ENCODE results near the gene ABHD17A. TPM values are rescaled to one million over a fixed set of nuclear protein-coding genes. Genes with fewer than 3 reads are reported as not detected.
"Not testable (repeated sequence)": the region's sequence is repeated elsewhere in the genome, so short reads cannot be mapped to it uniquely, and the experiment has no call there.

ABHD17A gene
- total and polyA plus RNA-seq, 9 of the 15 experiments (the other 6 are each of a cell fraction or from before 2014, with no cell fraction given) = 0.04 to 135 (median 21.8) TPM; not detected in 1

- ATAC-seq; H3K4me2 ChIP-seq (ENCODE audit: insufficient read depth, low read length); in situ Hi-C loops (cut with MboI); H3K27ac ChIP-seq (ENCODE audit: extremely low read depth, low read depth, low read length); H3K9me3 ChIP-seq (replicated peaks; ENCODE audit: control insufficient read depth, insufficient read depth, low read depth, low read length); H3K27me3 ChIP-seq (ENCODE audit: control insufficient read depth in 2 of 2, insufficient read depth in 2 of 2, low read length in 2 of 2); intact Hi-C loops (cut with micrococcal nuclease); DNase-seq (ENCODE audit: extremely low read depth in 1 of 4, low spot score in 3 of 4); H2AFZ ChIP-seq (ENCODE audit: low read depth, low read length); CTCF ChIA-PET (ENCODE audit: low intra/inter-chr PET ratio); FAIRE-seq; H3K4me3 ChIP-seq; BruUV-seq (replicated peaks): not testable (repeated sequence)
- POLR2A ChIA-PET = interaction anchor here (1.3 kb wide), 1 partner anchor 10 kb away, joined by 4 read pairs; no protein-coding TSS in a partner anchor
- TF ChIP-seq RBFOX2 (IDR thresholded peaks at IDR 0.05; ENCODE audit: low read depth, low read length) (peak; percentile 26; the same call in 1 of the 2 replicates), ZBTB33 (CRISPR knock-in tag; IDR thresholded peaks at IDR 0.05) (peak; percentile 36; the same call in 1 of the 2 replicates), POLR2G (IDR thresholded peaks at IDR 0.05; ENCODE audit: low read depth, low read length) (0 out of 2 replicates have a peak, but pooled peaks have one; percentile 7)
- Histone ChIP-seq H3K9me1 (ENCODE audit: control insufficient read depth, insufficient read depth, low read length) (peaks cover 14% of the 10 kb centered on the region), H3K36me3 (ENCODE audit: control insufficient read depth, insufficient read depth, low read length) (peaks cover 27% of the 10 kb centered on the region; the same call in 2 of the 3 replicates), H4K20me1 (replicated peaks; ENCODE audit: control insufficient read depth, insufficient read depth, low read length) (peaks cover 37% of the 10 kb centered on the region; the same call in 1 of the 2 replicates), H3K79me2 (ENCODE audit: control insufficient read depth, insufficient read depth, low read length) (peaks cover 46% of the 10 kb centered on the region), H3K4me1 (replicated peaks in 1 of 2; ENCODE audit: control insufficient read depth in 2 of 2, insufficient read depth in 2 of 2, low read length in 2 of 2) (peaks cover 25 to 65% of the 10 kb centered on the region in 2 experiments), H3K9ac (ENCODE audit: insufficient read depth in 1 of 2, low read depth in 2 of 2, low read length in 2 of 2) (peak overlapping the region in 1 of 2 experiments; percentile 99; a peak in 2 of 4 replicates)
- 85% methylated on average over 13 of the region's 44 CpGs for WGBS (ENCODE audit: insufficient coverage, low coverage, missing lambda C conversion rate)
These were observed 3.8 kb downstream of the ABHD17A start for GRCh38 chr19:1881393-1882088.

All from K562 (cell line).